ENCODE measurements around the gene FABP3.

Gene FABP3

DNA sequence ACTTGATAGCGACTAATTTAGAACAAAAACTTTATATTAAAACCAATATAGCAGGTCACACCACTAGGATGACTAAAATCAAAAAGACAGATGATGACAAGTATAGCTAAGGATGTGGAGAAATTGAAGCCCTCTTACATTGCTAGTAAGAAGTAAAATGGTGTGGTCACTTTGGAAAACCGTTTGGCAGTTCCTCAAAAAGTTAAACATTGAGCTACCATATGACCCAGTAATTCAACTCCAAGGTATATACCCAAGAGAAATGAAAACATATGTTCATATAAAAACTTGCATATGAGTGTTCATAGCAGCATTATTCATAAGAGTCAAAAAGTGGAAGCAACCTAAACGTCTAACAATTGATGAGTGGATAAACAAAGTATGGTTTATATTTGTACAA is 27.1 kb upstream of the FABP3 start:
- Histone ChIP-seq H3K9ac (ENCODE audit: low read length) (no peak overlapping the region), H3K4me2 (ENCODE audit: low read length) (no peak overlapping the region), H3K27ac (ENCODE audit: low read depth, low read length, poor library complexity, severe bottlenecking) (no peak overlapping the region), H3K4me1 (ENCODE audit: insufficient read depth, low read length, severe bottlenecking) (peaks cover 1% of the 10 kb centered on the region), H3K27me3 (ENCODE audit: insufficient read depth, low read length) (no peaks in the 10 kb centered on the region; the same call in 1 of the 2 replicates), H3K36me3 (ENCODE audit: insufficient read depth, low read length) (no peaks in the 10 kb centered on the region), H3K9me3 (ENCODE audit: low read length) (no peaks in the 10 kb centered on the region), H4K20me1 (ENCODE audit: insufficient read depth, low read length) (no peaks in the 10 kb centered on the region), H3K79me2 (ENCODE audit: insufficient read depth, low read length) (no peaks in the 10 kb centered on the region), H3K9me2 (ENCODE audit: low read depth, low read length) (no peaks in the 10 kb centered on the region), H3F3A (ENCODE audit: insufficient read depth, low read length) (no peaks in the 10 kb centered on the region), H3K4me3 (ENCODE audit: low read depth, low read length, poor library complexity, severe bottlenecking) (no peak overlapping the region), H2AFZ (ENCODE audit: low read length) (no peak overlapping the region)
- TF ChIP-seq, protein P1, sequence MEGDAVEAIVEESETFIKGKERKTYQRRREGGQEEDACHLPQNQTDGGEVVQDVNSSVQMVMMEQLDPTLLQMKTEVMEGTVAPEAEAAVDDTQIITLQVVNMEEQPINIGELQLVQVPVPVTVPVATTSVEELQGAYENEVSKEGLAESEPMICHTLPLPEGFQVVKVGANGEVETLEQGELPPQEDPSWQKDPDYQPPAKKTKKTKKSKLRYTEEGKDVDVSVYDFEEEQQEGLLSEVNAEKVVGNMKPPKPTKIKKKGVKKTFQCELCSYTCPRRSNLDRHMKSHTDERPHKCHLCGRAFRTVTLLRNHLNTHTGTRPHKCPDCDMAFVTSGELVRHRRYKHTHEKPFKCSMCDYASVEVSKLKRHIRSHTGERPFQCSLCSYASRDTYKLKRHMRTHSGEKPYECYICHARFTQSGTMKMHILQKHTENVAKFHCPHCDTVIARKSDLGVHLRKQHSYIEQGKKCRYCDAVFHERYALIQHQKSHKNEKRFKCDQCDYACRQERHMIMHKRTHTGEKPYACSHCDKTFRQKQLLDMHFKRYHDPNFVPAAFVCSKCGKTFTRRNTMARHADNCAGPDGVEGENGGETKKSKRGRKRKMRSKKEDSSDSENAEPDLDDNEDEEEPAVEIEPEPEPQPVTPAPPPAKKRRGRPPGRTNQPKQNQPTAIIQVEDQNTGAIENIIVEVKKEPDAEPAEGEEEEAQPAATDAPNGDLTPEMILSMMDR (IDR thresholded peaks at IDR 0.05; ENCODE audit: low read length): no peak
- no peak for TF ChIP-seq EZH2 (IDR thresholded peaks at IDR 0.05; ENCODE audit: borderline replicate concordance, low read length)

DNA sequence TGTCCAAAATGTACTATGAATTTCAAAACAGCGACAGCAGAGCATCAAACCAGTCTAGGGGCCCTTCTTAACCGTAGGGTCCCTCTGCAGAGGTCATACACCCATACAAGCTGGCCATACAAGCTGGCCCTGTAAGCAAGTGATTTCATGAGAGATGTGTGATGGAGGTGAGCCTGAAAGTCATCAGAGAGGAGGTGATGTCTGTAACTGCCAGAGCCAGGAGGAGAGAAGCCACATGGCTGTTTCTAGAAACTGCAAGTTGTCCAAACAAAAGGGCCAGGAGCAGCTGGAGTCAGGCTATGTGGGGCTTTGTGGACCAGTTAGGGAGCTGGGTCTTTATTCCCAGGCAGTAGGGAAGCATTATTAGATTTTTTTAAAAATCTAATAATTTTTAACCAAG is 25.4 kb upstream of the FABP3 start:
- H3K4me3 ChIP-seq (ENCODE audit: low read depth, low read length, poor library complexity, severe bottlenecking): no peak overlapping the region
- TF ChIP-seq EZH2 (IDR thresholded peaks at IDR 0.05; ENCODE audit: borderline replicate concordance, low read length): no peak
- TF ChIP-seq, protein P1 (IDR thresholded peaks at IDR 0.05; ENCODE audit: low read length): no peak
- H3K27me3 ChIP-seq (ENCODE audit: insufficient read depth, low read length): no peaks in the 10 kb centered on the region; the same call in 1 of the 2 replicates
- no peaks in the 10 kb centered on the region for H4K20me1 ChIP-seq (ENCODE audit: insufficient read depth, low read length)
- no peaks in the 10 kb centered on the region for H3K36me3 ChIP-seq (ENCODE audit: insufficient read depth, low read length)
- H3K9me2 ChIP-seq (ENCODE audit: low read depth, low read length): no peaks in the 10 kb centered on the region
- H3K4me1 ChIP-seq (ENCODE audit: insufficient read depth, low read length, severe bottlenecking): peaks cover 9% of the 10 kb centered on the region
- H3K9ac ChIP-seq (ENCODE audit: low read length): no peak overlapping the region
- no peaks in the 10 kb centered on the region for H3K79me2 ChIP-seq (ENCODE audit: insufficient read depth, low read length)
- no peaks in the 10 kb centered on the region for H3F3A ChIP-seq (ENCODE audit: insufficient read depth, low read length)
- no peak overlapping the region for H2AFZ ChIP-seq (ENCODE audit: low read length)
- H3K9me3 ChIP-seq (ENCODE audit: low read length): no peaks in the 10 kb centered on the region
- H3K27ac ChIP-seq (ENCODE audit: low read depth, low read length, poor library complexity, severe bottlenecking): no peak overlapping the region
- no peak overlapping the region for H3K4me2 ChIP-seq (ENCODE audit: low read length)

DNA sequence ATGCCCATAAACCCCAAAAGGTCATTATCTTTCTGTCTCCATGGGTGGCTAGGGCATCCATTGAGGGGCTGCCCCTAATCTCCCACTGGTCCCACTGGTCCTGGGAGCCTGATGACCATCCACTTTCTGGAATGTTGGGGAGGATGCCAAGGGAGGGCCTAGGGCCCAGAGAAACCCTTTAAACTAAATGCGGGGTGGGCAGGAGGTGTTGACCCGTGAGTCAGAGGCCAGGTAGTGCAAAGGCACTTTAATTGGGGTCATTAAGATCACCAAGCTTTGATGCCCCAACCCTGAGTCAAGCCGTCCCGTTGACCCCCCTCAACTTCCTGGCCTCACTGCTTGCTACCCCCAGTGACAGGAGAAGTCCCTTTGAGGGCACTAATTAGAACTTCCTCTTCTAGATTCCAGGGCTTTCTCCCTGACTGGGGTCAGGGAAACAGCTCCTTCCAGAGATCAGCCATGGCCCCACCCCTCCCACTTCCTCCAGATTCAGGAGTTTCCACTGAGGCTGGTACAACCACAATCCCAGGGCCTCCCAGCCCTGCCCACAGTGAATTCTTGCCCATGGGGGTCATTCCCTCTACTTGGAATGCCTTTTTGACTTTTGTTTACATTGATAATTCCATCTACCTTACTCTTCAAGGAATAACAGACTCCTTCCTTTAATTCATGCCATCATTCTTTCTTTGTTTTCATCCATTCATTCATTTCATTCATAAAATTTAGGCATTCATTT is 24.7 kb upstream of the FABP3 start:
- Histone ChIP-seq H3K4me3 (ENCODE audit: low read depth, low read length, poor library complexity, severe bottlenecking) (no peak overlapping the region), H3K27me3 (ENCODE audit: insufficient read depth, low read length) (no peaks in the 10 kb centered on the region; the same call in 1 of the 2 replicates), H2AFZ (ENCODE audit: low read length) (no peak overlapping the region), H3K27ac (ENCODE audit: low read depth, low read length, poor library complexity, severe bottlenecking) (no peak overlapping the region), H3K36me3 (ENCODE audit: insufficient read depth, low read length) (no peaks in the 10 kb centered on the region), H3K4me2 (ENCODE audit: low read length) (no peak overlapping the region), H3K9me3 (ENCODE audit: low read length) (no peaks in the 10 kb centered on the region), H4K20me1 (ENCODE audit: insufficient read depth, low read length) (no peaks in the 10 kb centered on the region), H3K9ac (ENCODE audit: low read length) (no peak overlapping the region), H3K79me2 (ENCODE audit: insufficient read depth, low read length) (no peaks in the 10 kb centered on the region), H3K4me1 (ENCODE audit: insufficient read depth, low read length, severe bottlenecking) (peaks cover 9% of the 10 kb centered on the region), H3F3A (ENCODE audit: insufficient read depth, low read length) (no peaks in the 10 kb centered on the region), H3K9me2 (ENCODE audit: low read depth, low read length) (no peaks in the 10 kb centered on the region)
- TF ChIP-seq EZH2 (IDR thresholded peaks at IDR 0.05; ENCODE audit: borderline replicate concordance, low read length): no peak
- TF ChIP-seq, protein P1 (IDR thresholded peaks at IDR 0.05; ENCODE audit: low read length): no peak
